Uterus (tissue), 2 donors: ENCODE measurements around the gene LENG8.

Experiments used
- POLR2A ChIP-seq, 2 donors: fragments of 450-650 bp; IDR thresholded peaks; one replicate each; pipeline ENCODE4 v1.6.1; 2016; ENCODE audit warnings: antibody characterized with exemption in 2 of 2, mild to moderate bottlenecking in 1 of 2, moderate library complexity in 1 of 2
- TF ChIP-seq, protein P1 (sequence below), 4 experiments: fragments of 200-600 bp in 2 of 4; fragments of 450-650 bp in 2 of 4; sonication (generic) in 2 of 4; IDR thresholded peaks; one replicate each; pipeline ENCODE4 v1.5.1; 2016 to 2019; ENCODE audit warnings: antibody characterized with exemption in 4 of 4, mild to moderate bottlenecking in 2 of 4, moderate library complexity in 1 of 4

DNA sequence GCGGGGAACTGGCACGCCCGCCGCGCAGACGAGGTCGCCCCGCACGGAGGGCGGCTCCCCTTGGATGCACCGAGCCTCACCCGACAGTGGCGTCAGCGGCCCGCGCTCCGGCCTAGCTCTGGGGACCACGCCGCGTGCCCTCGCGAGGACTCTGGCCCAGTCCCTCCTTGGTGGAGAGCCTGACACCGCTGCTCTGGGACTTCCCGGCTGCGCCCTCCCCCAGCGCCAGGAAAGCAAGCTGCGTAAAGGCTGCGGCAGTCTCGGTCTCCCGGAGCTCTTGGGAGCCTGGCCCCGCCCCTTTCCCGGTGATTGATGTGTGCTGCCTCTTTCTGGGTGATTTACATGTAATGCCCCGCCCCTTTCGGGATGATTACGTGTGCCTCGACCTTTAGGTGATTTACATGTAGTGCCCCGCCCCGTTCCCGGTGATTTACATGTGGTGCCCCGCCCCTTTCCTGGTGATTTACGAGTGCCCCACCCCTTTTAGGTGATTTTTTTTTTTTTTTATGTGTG is 14.6 kb downstream of the LENG8 start, which contains the start of gene LENG9:
- TF ChIP-seq, protein P1, sequence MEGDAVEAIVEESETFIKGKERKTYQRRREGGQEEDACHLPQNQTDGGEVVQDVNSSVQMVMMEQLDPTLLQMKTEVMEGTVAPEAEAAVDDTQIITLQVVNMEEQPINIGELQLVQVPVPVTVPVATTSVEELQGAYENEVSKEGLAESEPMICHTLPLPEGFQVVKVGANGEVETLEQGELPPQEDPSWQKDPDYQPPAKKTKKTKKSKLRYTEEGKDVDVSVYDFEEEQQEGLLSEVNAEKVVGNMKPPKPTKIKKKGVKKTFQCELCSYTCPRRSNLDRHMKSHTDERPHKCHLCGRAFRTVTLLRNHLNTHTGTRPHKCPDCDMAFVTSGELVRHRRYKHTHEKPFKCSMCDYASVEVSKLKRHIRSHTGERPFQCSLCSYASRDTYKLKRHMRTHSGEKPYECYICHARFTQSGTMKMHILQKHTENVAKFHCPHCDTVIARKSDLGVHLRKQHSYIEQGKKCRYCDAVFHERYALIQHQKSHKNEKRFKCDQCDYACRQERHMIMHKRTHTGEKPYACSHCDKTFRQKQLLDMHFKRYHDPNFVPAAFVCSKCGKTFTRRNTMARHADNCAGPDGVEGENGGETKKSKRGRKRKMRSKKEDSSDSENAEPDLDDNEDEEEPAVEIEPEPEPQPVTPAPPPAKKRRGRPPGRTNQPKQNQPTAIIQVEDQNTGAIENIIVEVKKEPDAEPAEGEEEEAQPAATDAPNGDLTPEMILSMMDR (IDR thresholded peaks at IDR 0.05), result no peak
- TF ChIP-seq POLR2A (IDR thresholded peaks at IDR 0.05), result peak; percentile 76 to 81
